ENCODE results near the gene SIDT2. TPM values are rescaled to one million over a fixed set of nuclear protein-coding genes. Genes with fewer than 3 reads are reported as not detected.

The SIDT2 gene
- total RNA-seq, 1 experiment from 2014 or later: 37.0 TPM

GRCh38 chr11:117218133-117218915 lies 39.8 kb downstream of the SIDT2 start (continued):
- TF ChIP-seq CTCF (IDR thresholded peaks at IDR 0.05 in 2 of 3, conservative IDR thresholded peaks at IDR 0.05 in 1 of 3; ENCODE audit: borderline replicate concordance in 1 of 3, insufficient read depth in 1 of 3, low read depth in 2 of 3, low read length in 2 of 3): no peak

- no peak overlapping the region for H3K9ac ChIP-seq (ENCODE audit: low read length)
- no peak overlapping the region for H3K4me2 ChIP-seq (ENCODE audit: low read length)
- no peak for ATAC-seq
- BruUV-seq (replicated peaks): no TSS peak
- DNase-seq (ENCODE audit: low read depth, low spot score): no peak
- H3K79me2 ChIP-seq (ENCODE audit: insufficient read depth, low read length): no peaks in the 10 kb centered on the region
- peaks cover 10 to 20% of the 10 kb centered on the region in 2 experiments for H3K4me1 ChIP-seq (ENCODE audit: control insufficient read depth in 1 of 2, insufficient read depth in 2 of 2, low read length in 2 of 2)
- H3K9me2 ChIP-seq (ENCODE audit: insufficient read depth): no peaks in the 10 kb centered on the region
- no peaks in the 10 kb centered on the region for H3K9me3 ChIP-seq (ENCODE audit: control insufficient read depth in 1 of 2, insufficient read depth in 1 of 2, low read depth in 1 of 2, low read length in 2 of 2)
- ChIA-PET CTCF (no interaction called here), RAD21 (ENCODE audit: low non-redundant PET in 1 of 2, low total read pairs in 2 of 2, uncharacterized antibody in 2 of 2, unreplicated experiment in 2 of 2) (no interaction called here), POLR2A (no interaction called here)
- intact Hi-C loops (cut with micrococcal nuclease): no loop called here
- H3K27me3 ChIP-seq (ENCODE audit: insufficient read depth, low read length): no peaks in the 10 kb centered on the region
- peaks cover 9 to 19% of the 10 kb centered on the region in 2 experiments; a peak in 3 of 4 replicates for H3K36me3 ChIP-seq (ENCODE audit: control insufficient read depth in 1 of 2, insufficient read depth in 2 of 2, low read length in 2 of 2)
- no peak overlapping the region for H3K27ac ChIP-seq (ENCODE audit: low read depth, low read length)
- H4K20me1 ChIP-seq (ENCODE audit: insufficient read depth): no peaks in the 10 kb centered on the region
- no peak overlapping the region for H2AFZ ChIP-seq (ENCODE audit: low read depth, low read length, poor library complexity, severe bottlenecking)
- no peak for TF ChIP-seq CTCF (IDR thresholded peaks at IDR 0.05 in 2 of 3, conservative IDR thresholded peaks at IDR 0.05 in 1 of 3; ENCODE audit: borderline replicate concordance in 1 of 3, insufficient read depth in 1 of 3, low read depth in 2 of 3, low read length in 2 of 3)
- TF ChIP-seq SIN3A (IDR thresholded peaks at IDR 0.05; ENCODE audit: low read depth): no peak
- TF ChIP-seq ZFX (IDR thresholded peaks at IDR 0.05): no peak
- no peak for TF ChIP-seq EZH2 (IDR thresholded peaks at IDR 0.05)
- no peak for TF ChIP-seq RAD21 (IDR thresholded peaks at IDR 0.05; ENCODE audit: low read depth)
- no peak for TF ChIP-seq YY1 (IDR thresholded peaks at IDR 0.05; ENCODE audit: extremely low read depth, insufficient replicate concordance, low read depth, low read length)
- TF ChIP-seq CEBPB (IDR thresholded peaks at IDR 0.05; ENCODE audit: low read depth): no peak
- no peak overlapping the region for H3K4me3 ChIP-seq (replicated peaks in 1 of 2; ENCODE audit: low read depth in 1 of 2, low read length in 2 of 2)
Observed at GRCh38 chr11:117219001-117219400, 40.5 kb downstream of the SIDT2 start.
